K562 (cell line): ENCODE results near the gene USP27X. TPM values are rescaled to one million over a fixed set of nuclear protein-coding genes. Genes with fewer than 3 reads are reported as not detected.

Experiments
- C11orf30 ChIP-seq: fragments of 450-650 bp; IDR thresholded peaks from 2 replicates; pipeline ENCODE4 v1.6.1; 2016; ENCODE audit warnings: low read depth, mild to moderate bottlenecking
- FOS ChIP-seq: IDR thresholded peaks from 3 replicates; pipeline ENCODE4 v1.6.1; 2011; ENCODE audit not compliant: insufficient read length; ENCODE audit errors: extremely low read depth
- HNRNPL ChIP-seq: fragments of 200-400 bp; formaldehyde crosslinking; IDR thresholded peaks from 2 replicates; pipeline ENCODE4 v1.6.1; 2017; ENCODE audit warnings: low read depth, mild to moderate bottlenecking, low read length
- MAFF ChIP-seq: IDR thresholded peaks from 2 replicates; pipeline ENCODE4 v1.6.1; 2012; ENCODE audit warnings: low read length, improper control_type of control experiment
- NBN ChIP-seq: fragments of 450-650 bp; IDR thresholded peaks from 2 replicates; pipeline ENCODE4 v1.6.1; 2016; ENCODE audit warnings: low read depth, mild to moderate bottlenecking
- PHF8 ChIP-seq: fragments of 200-600 bp; sonication (generic); IDR thresholded peaks from 2 replicates; pipeline ENCODE4 v1.6.1; 2012; ENCODE audit warnings: mixed run types, mild to moderate bottlenecking, inconsistent platforms, low read length, moderate library complexity, borderline replicate concordance
- POLR2AphosphoS5 ChIP-seq: IDR thresholded peaks from 2 replicates; pipeline ENCODE4 v1.6.1; 2011; ENCODE audit warnings: mild to moderate bottlenecking, low read depth, low read length, moderate library complexity; ENCODE audit not compliant: control insufficient read depth, insufficient read depth
- PPARD ChIP-seq: fragments of 250-450 bp; sonication (Bioruptor Pico); IDR thresholded peaks from 2 replicates; pipeline ENCODE4 v1.8.0; 2022; ENCODE audit warnings: inconsistent platforms, mild to moderate bottlenecking, moderate library complexity
- SMAD4 ChIP-seq: fragments of 250-450 bp; sonication (Bioruptor Pico); conservative IDR thresholded peaks from 2 replicates; pipeline ENCODE4 v1.8.0; 2021; ENCODE audit warnings: inconsistent platforms, mild to moderate bottlenecking, moderate library complexity
- ZNF165 ChIP-seq: fragments of 250-450 bp; sonication (Bioruptor Pico); IDR thresholded peaks from 2 replicates; pipeline ENCODE4 v1.4.0; 2020; ENCODE audit warnings: borderline replicate concordance
- ZNF707 ChIP-seq: fragments of 250-450 bp; sonication (Bioruptor Pico); conservative IDR thresholded peaks from 2 replicates; pipeline ENCODE4 v1.8.0; 2022; ENCODE audit warnings: inconsistent platforms, mild to moderate bottlenecking, moderate library complexity
- polyA plus RNA-seq, 8 experiments: library from polyadenylated mRNA; depleted of rRNA in 4 of 8; stranded (reverse) in 5 of 8; unstranded in 3 of 8; fragments of >200 nt; fragmentation: Nextera tagmentation in 2 of 8; fragmentation: Illumina TruSeq in 1 of 8; extraction: Ambion mirVana in 2 of 8; extraction: Trizol in 1 of 8; gene quantifications; 2 replicates each; pipeline versions ENCODE4 v1.2.1 to v1.2.3, GENCODE V29; 2011 to 2014; ENCODE audit warnings: inconsistent platforms in 1 of 8, missing spikeins in 1 of 8
- total RNA-seq, 7 experiments: library from RNA; depleted of rRNA in 6 of 7; stranded (reverse); fragments of >200 nt in 6 of 7; fragmentation: Illumina TruSeq in 2 of 7; extraction: Trizol in 2 of 7; gene quantifications; 2 replicates each; pipeline versions ENCODE4 v1.2.1 to v1.2.3, GENCODE V29; 2011 to 2021; ENCODE audit warnings: low replicate concordance in 1 of 7
- TF ChIP-seq, protein P1 (sequence below): fragments of 450-650 bp; IDR thresholded peaks from 2 replicates; pipeline ENCODE4 v1.6.1; 2016; ENCODE audit warnings: low read depth
- TF ChIP-seq, protein P2 (sequence below): fragments of 450-650 bp; formaldehyde crosslinking; IDR thresholded peaks from 2 replicates; pipeline ENCODE4 v1.4.0; 2020; ENCODE audit warnings: mild to moderate bottlenecking, moderate library complexity
- TF ChIP-seq, protein P3 (sequence below): fragments of 250-450 bp; sonication (Bioruptor Pico); IDR thresholded peaks from 2 replicates; pipeline ENCODE4 v1.9.0; 2021; ENCODE audit warnings: mild to moderate bottlenecking
- TF ChIP-seq, protein P4 (sequence below): fragments of 450-650 bp; IDR thresholded peaks from 2 replicates; pipeline ENCODE4 v1.6.1; 2016; ENCODE audit warnings: missing biosample characterization, missing genetic modification characterization
- TF ChIP-seq, protein P5 (sequence below): fragments of 450-650 bp; IDR thresholded peaks from 2 replicates; pipeline ENCODE4 v1.6.1; 2017; ENCODE audit warnings: antibody characterized with exemption

USP27X gene
- total and polyA plus RNA-seq, 9 of the 15 experiments (the other 6 are each of a cell fraction or from before 2014, with no cell fraction given): 0.15 to 4.7 (median 1.6) TPM

DNA sequence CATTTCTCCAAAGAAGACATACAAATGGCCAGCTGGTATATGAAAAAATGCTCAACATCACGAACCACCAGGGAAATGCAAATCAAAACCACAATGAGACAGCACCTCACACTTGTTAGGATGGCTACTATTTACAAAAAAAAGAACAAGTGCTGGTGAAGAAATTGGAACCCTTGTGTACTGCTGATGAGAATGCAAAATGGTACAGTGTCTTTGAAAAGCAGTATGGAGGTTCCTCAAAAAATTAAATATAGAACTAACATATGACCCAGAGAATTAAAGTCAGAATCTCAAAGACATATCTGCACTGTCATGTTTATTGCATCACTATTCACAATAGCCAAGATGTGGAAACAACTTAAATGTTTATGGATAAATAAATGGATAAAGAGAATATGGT is 29.3 kb upstream of the USP27X start (continued):
- TF ChIP-seq, protein P1, sequence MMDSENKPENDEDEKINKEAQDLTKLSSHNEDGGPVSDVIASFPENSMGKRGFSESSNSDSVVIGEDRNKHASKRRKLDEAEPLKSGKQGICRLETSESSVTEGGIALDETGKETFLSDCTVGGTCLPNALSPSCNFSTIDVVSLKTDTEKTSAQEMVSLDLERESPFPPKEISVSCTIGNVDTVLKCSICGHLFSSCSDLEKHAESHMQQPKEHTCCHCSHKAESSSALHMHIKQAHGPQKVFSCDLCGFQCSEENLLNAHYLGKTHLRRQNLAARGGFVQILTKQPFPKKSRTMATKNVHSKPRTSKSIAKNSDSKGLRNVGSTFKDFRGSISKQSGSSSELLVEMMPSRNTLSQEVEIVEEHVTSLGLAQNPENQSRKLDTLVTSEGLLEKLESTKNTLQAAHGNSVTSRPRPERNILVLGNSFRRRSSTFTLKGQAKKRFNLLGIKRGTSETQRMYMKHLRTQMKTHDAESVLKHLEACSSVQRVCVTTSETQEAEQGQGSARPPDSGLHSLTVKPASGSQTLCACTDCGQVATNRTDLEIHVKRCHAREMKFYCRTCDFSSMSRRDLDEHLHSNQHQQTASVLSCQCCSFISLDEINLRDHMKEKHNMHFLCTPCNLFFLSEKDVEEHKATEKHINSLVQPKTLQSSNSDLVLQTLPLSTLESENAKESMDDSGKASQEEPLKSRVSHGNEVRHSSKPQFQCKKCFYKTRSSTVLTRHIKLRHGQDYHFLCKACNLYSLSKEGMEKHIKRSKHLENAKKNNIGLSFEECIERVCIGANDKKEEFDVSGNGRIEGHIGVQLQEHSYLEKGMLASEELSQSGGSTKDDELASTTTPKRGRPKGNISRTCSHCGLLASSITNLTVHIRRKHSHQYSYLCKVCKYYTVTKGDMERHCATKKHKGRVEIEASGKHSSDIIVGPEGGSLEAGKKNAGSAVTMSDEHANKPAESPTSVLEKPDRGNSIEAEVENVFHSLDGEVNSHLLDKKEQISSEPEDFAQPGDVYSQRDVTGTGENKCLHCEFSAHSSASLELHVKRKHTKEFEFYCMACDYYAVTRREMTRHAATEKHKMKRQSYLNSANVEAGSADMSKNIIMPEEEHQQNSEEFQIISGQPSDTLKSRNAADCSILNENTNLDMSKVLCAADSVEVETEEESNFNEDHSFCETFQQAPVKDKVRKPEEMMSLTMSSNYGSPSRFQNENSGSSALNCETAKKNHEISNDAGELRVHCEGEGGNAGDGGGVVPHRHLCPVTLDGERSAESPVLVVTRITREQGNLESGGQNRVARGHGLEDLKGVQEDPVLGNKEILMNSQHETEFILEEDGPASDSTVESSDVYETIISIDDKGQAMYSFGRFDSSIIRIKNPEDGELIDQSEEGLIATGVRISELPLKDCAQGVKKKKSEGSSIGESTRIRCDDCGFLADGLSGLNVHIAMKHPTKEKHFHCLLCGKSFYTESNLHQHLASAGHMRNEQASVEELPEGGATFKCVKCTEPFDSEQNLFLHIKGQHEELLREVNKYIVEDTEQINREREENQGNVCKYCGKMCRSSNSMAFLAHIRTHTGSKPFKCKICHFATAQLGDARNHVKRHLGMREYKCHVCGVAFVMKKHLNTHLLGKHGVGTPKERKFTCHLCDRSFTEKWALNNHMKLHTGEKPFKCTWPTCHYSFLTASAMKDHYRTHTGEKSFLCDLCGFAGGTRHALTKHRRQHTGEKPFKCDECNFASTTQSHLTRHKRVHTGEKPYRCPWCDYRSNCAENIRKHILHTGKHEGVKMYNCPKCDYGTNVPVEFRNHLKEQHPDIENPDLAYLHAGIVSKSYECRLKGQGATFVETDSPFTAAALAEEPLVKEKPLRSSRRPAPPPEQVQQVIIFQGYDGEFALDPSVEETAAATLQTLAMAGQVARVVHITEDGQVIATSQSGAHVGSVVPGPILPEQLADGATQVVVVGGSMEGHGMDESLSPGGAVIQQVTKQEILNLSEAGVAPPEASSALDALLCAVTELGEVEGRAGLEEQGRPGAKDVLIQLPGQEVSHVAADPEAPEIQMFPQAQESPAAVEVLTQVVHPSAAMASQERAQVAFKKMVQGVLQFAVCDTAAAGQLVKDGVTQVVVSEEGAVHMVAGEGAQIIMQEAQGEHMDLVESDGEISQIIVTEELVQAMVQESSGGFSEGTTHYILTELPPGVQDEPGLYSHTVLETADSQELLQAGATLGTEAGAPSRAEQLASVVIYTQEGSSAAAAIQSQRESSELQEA: no peak
- TF ChIP-seq, protein P2, sequence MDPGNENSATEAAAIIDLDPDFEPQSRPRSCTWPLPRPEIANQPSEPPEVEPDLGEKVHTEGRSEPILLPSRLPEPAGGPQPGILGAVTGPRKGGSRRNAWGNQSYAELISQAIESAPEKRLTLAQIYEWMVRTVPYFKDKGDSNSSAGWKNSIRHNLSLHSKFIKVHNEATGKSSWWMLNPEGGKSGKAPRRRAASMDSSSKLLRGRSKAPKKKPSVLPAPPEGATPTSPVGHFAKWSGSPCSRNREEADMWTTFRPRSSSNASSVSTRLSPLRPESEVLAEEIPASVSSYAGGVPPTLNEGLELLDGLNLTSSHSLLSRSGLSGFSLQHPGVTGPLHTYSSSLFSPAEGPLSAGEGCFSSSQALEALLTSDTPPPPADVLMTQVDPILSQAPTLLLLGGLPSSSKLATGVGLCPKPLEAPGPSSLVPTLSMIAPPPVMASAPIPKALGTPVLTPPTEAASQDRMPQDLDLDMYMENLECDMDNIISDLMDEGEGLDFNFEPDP (CRISPR knock-in tag): no peak
- TF ChIP-seq NBN (no peak), HNRNPL (no peak), MAFF (peak; percentile 19; the same call in 1 of the 2 replicates), FOS (no peak), ZNF165 (CRISPR knock-in tag) (no peak), PHF8 (no peak), PPARD (CRISPR knock-in tag) (no peak), POLR2AphosphoS5 (no peak), SMAD4 (no peak), C11orf30 (peak; percentile 63), ZNF707 (CRISPR knock-in tag) (no peak)
- TF ChIP-seq, protein P3, sequence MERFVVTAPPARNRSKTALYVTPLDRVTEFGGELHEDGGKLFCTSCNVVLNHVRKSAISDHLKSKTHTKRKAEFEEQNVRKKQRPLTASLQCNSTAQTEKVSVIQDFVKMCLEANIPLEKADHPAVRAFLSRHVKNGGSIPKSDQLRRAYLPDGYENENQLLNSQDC (CRISPR knock-in tag): no peak
- TF ChIP-seq, protein P4, sequence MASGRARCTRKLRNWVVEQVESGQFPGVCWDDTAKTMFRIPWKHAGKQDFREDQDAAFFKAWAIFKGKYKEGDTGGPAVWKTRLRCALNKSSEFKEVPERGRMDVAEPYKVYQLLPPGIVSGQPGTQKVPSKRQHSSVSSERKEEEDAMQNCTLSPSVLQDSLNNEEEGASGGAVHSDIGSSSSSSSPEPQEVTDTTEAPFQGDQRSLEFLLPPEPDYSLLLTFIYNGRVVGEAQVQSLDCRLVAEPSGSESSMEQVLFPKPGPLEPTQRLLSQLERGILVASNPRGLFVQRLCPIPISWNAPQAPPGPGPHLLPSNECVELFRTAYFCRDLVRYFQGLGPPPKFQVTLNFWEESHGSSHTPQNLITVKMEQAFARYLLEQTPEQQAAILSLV (tag): no peak
- TF ChIP-seq, protein P5, sequence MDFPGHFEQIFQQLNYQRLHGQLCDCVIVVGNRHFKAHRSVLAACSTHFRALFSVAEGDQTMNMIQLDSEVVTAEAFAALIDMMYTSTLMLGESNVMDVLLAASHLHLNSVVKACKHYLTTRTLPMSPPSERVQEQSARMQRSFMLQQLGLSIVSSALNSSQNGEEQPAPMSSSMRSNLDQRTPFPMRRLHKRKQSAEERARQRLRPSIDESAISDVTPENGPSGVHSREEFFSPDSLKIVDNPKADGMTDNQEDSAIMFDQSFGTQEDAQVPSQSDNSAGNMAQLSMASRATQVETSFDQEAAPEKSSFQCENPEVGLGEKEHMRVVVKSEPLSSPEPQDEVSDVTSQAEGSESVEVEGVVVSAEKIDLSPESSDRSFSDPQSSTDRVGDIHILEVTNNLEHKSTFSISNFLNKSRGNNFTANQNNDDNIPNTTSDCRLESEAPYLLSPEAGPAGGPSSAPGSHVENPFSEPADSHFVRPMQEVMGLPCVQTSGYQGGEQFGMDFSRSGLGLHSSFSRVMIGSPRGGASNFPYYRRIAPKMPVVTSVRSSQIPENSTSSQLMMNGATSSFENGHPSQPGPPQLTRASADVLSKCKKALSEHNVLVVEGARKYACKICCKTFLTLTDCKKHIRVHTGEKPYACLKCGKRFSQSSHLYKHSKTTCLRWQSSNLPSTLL: no peak
